ENCODE results near the gene PREX1.

- TF ChIP-seq TCF4 (CRISPR knock-in tag; IDR thresholded peaks at IDR 0.05; ENCODE audit: borderline replicate concordance) (no peak), CREB5 (CRISPR knock-in tag; IDR thresholded peaks at IDR 0.05; ENCODE audit: low read depth) (no peak), SNAI2 (CRISPR knock-in tag; IDR thresholded peaks at IDR 0.05) (no peak)
These were observed 90.2 kb downstream of the PREX1 start for GRCh38 chr20:48737434-48738093.
